NCI-H1436 (cell line): ENCODE results near the gene PKNOX1.
"Not testable (repeated sequence)": the region's sequence is repeated elsewhere in the genome, so short reads cannot be mapped to it uniquely, and the experiment has no call there.

ENCODE experiments used
- DNase-seq: peaks from one replicate; lab custom pipeline; 2025; lab: John Stamatoyannopoulos, UW

Gene PKNOX1

GRCh38 chr21:42986125-42986783, 11.9 kb downstream of the PKNOX1 start:
- no peak for DNase-seq

- no peak for DNase-seq
These were observed 14.0 kb downstream of the PKNOX1 start for GRCh38 chr21:42988236-42988965.

GRCh38 chr21:42989370-42989769, 15.0 kb downstream of the PKNOX1 start:
- not testable (repeated sequence) for DNase-seq

GRCh38 chr21:42989816-42990650, 15.7 kb downstream of the PKNOX1 start:
- no peak for DNase-seq

GRCh38 chr21:42991992-42992740, 17.8 kb downstream of the PKNOX1 start:
- no peak for DNase-seq

GRCh38 chr21:42993051-42993712, 18.8 kb downstream of the PKNOX1 start:
- DNase-seq, result no peak

- DNase-seq, result no peak
These were observed 22.7 kb downstream of the PKNOX1 start for GRCh38 chr21:42997053-42997452.

GRCh38 chr21:42997983-42998382, 23.6 kb downstream of the PKNOX1 start:
- not testable (repeated sequence) for DNase-seq

- not testable (repeated sequence) for DNase-seq
These were observed 24.8 kb downstream of the PKNOX1 start for GRCh38 chr21:42999152-42999551.

- DNase-seq, result not testable (repeated sequence)
These were observed 25.7 kb downstream of the PKNOX1 start for GRCh38 chr21:43000041-43000440.

- no peak for DNase-seq
These were observed 27.0 kb downstream of the PKNOX1 start for GRCh38 chr21:43001316-43001715.

- no peak for DNase-seq
These were observed 30.6 kb downstream of the PKNOX1 start for GRCh38 chr21:43004926-43005325.

GRCh38 chr21:43005635-43006034, 31.3 kb downstream of the PKNOX1 start:
- DNase-seq, result no peak

- not testable (repeated sequence) for DNase-seq
These were observed 31.9 kb downstream of the PKNOX1 start for GRCh38 chr21:43006051-43006873.

GRCh38 chr21:43006874-43007208, 32.5 kb downstream of the PKNOX1 start:
- no peak for DNase-seq

GRCh38 chr21:43012596-43012995, 38.2 kb downstream of the PKNOX1 start:
- DNase-seq, result no peak

- DNase-seq, result no peak
These were observed 41.7 kb downstream of the PKNOX1 start for GRCh38 chr21:43015906-43016540.

GRCh38 chr21:43016728-43017127, 42.4 kb downstream of the PKNOX1 start:
- DNase-seq, result no peak

GRCh38 chr21:43018519-43018918, 44.2 kb downstream of the PKNOX1 start:
- DNase-seq, result no peak

GRCh38 chr21:43020177-43020576, 45.8 kb downstream of the PKNOX1 start:
- DNase-seq, result no peak
